ENCODE measurements around the gene PRM2.

- TF ChIP-seq, protein P1, sequence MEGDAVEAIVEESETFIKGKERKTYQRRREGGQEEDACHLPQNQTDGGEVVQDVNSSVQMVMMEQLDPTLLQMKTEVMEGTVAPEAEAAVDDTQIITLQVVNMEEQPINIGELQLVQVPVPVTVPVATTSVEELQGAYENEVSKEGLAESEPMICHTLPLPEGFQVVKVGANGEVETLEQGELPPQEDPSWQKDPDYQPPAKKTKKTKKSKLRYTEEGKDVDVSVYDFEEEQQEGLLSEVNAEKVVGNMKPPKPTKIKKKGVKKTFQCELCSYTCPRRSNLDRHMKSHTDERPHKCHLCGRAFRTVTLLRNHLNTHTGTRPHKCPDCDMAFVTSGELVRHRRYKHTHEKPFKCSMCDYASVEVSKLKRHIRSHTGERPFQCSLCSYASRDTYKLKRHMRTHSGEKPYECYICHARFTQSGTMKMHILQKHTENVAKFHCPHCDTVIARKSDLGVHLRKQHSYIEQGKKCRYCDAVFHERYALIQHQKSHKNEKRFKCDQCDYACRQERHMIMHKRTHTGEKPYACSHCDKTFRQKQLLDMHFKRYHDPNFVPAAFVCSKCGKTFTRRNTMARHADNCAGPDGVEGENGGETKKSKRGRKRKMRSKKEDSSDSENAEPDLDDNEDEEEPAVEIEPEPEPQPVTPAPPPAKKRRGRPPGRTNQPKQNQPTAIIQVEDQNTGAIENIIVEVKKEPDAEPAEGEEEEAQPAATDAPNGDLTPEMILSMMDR (IDR thresholded peaks at IDR 0.05), result no peak
- no peak for TF ChIP-seq ZFX (IDR thresholded peaks at IDR 0.05; ENCODE audit: borderline replicate concordance)
These were observed 38.1 kb upstream of the PRM2 start for GRCh38 chr16:11314309-11314894.

Data from 22Rv1 (cell line).